ENCODE data around the gene FADS3. TPM values are rescaled to one million over a fixed set of nuclear protein-coding genes. Genes with fewer than 3 reads are reported as not detected.
A peak's percentile ranks its signal among the peaks of the same experiment; 100 is the strongest.

Gene FADS3
- total RNA-seq, 1 experiment from 2014 or later, result 22.6 TPM

GRCh38 chr11:61897387-61898246, 6.3 kb upstream of the FADS3 start:
- TF ChIP-seq CTCF (IDR thresholded peaks at IDR 0.05) (peak; percentile 96), SIN3A (IDR thresholded peaks at IDR 0.05; ENCODE audit: borderline replicate concordance, insufficient read depth, low read depth, low read length) (no peak), TCF7L2 (IDR thresholded peaks at IDR 0.05; ENCODE audit: low read depth, low read length) (no peak)
- Histone ChIP-seq H3K4me1 (ENCODE audit: control insufficient read depth, insufficient read depth, low read length) (no peaks in the 10 kb centered on the region), H3K9me3 (ENCODE audit: control insufficient read depth, insufficient read depth, low read depth, low read length) (no peaks in the 10 kb centered on the region), H3K27ac (ENCODE audit: low read length) (no peak overlapping the region), H3K27me3 (ENCODE audit: control insufficient read depth, insufficient read depth, low read length) (no peaks in the 10 kb centered on the region), H3K4me3 (ENCODE audit: low read depth in 2 of 2, low read length in 2 of 2) (no peak overlapping the region), H3K36me3 (ENCODE audit: control insufficient read depth, insufficient read depth, low read length) (no peaks in the 10 kb centered on the region)
- ChIA-PET CTCF (interaction anchor here (0.5 to 5.0 kb wide), 11 partner anchors 10 to 215 kb away, joined by 3 to 72 read pairs (median 4); no protein-coding TSS in a partner anchor), POLR2A (no interaction called here)
- no TSS peak for BruUV-seq (replicated peaks)
- intact Hi-C loops (cut with micrococcal nuclease; ENCODE audit: unreplicated experiment) (loop anchor here (2.0 kb wide), 3 partner anchors 49 to 211 kb away; no protein-coding TSS in a partner anchor), in situ Hi-C loops (cut with HindIII; ENCODE audit: low pct_unique_long_range_greater_than_20kb, low sequenced_read_pairs) (no loop called here)
- ATAC-seq (peak; percentile 82), DNase-seq (ENCODE audit: low read depth, low spot score) (peak; percentile 30)

- in situ Hi-C loops (cut with HindIII; ENCODE audit: low pct_unique_long_range_greater_than_20kb, low sequenced_read_pairs), result no loop called here
- ChIA-PET POLR2A (no interaction called here), CTCF (interaction anchor here (0.5 to 5.0 kb wide), 6 partner anchors 26 to 212 kb away, joined by 3 to 72 read pairs (median 20); no protein-coding TSS in a partner anchor)
Measured at GRCh38 chr11:61896665-61897386, 5.5 kb upstream of the FADS3 start.

More at GRCh38 chr11:61896665-61897386, 5.5 kb upstream of the FADS3 start:
- no peak for TF ChIP-seq TCF7L2 (IDR thresholded peaks at IDR 0.05; ENCODE audit: low read depth, low read length)
- TF ChIP-seq CTCF (IDR thresholded peaks at IDR 0.05), result no peak
- no peak for TF ChIP-seq SIN3A (IDR thresholded peaks at IDR 0.05; ENCODE audit: borderline replicate concordance, insufficient read depth, low read depth, low read length)
- TF ChIP-seq POLR2AphosphoS5 (IDR thresholded peaks at IDR 0.05; ENCODE audit: low read depth, low read length), result no peak
- no peak for TF ChIP-seq REST (IDR thresholded peaks at IDR 0.05; ENCODE audit: insufficient read depth in 1 of 2, low read depth in 2 of 2, low read length in 1 of 2)
- no peaks in the 10 kb centered on the region for H3K36me3 ChIP-seq (ENCODE audit: control insufficient read depth, insufficient read depth, low read length)
- intact Hi-C loops (cut with micrococcal nuclease; ENCODE audit: unreplicated experiment), result loop anchor here (2.0 kb wide), 2 partner anchors 50 to 186 kb away; no protein-coding TSS in a partner anchor
- no peak overlapping the region for H3K27ac ChIP-seq (ENCODE audit: low read length)
- BruUV-seq (replicated peaks), result no TSS peak
- DNase-seq (ENCODE audit: low read depth, low spot score), result no peak
- no peak for ATAC-seq
- no peak overlapping the region for H3K4me3 ChIP-seq (ENCODE audit: low read depth in 2 of 2, low read length in 2 of 2)
- no peaks in the 10 kb centered on the region for H3K27me3 ChIP-seq (ENCODE audit: control insufficient read depth, insufficient read depth, low read length)
- no peaks in the 10 kb centered on the region for H3K4me1 ChIP-seq (ENCODE audit: control insufficient read depth, insufficient read depth, low read length)
- no peaks in the 10 kb centered on the region for H3K9me3 ChIP-seq (ENCODE audit: control insufficient read depth, insufficient read depth, low read depth, low read length)

Data from Panc1 (cell line).